T-helper 2 cell (primary cell): ENCODE results near the gene LOXHD1.

Source experiments
- DNase-seq, 5 experiments: peaks; one replicate each; pipeline versions ENCODE4 v3.0.0 to v3.0.0-alpha.2; 2012 to 2022
- total RNA-seq, 2 donors: gene quantifications; one replicate each; lab custom pipeline; 2026; lab: John Stamatoyannopoulos, UW

LOXHD1 gene
- 0 to 0.13 reads per million in 2 donors for total RNA-seq

- no peak for DNase-seq
These were observed at the start of gene LOXHD1 for GRCh38 chr18:46657115-46657955. LOXHD1 (minus strand) TSS chr18:46657220; CDS start chr18:46657033, 187 bp downstream.

- no peak for DNase-seq
These were observed 48.5 kb upstream of the LOXHD1 start for GRCh38 chr18:46705521-46705920.

GRCh38 chr18:46704816-46705215, 47.8 kb upstream of the LOXHD1 start:
- no peak for DNase-seq

- no peak for DNase-seq
These were observed 47.2 kb upstream of the LOXHD1 start for GRCh38 chr18:46704189-46704588.

GRCh38 chr18:46702471-46702870, 45.5 kb upstream of the LOXHD1 start:
- no peak for DNase-seq

GRCh38 chr18:46700066-46700824, 43.2 kb upstream of the LOXHD1 start:
- DNase-seq: no peak

GRCh38 chr18:46696702-46697101, 39.7 kb upstream of the LOXHD1 start:
- no peak for DNase-seq

GRCh38 chr18:46696268-46696667, 39.2 kb upstream of the LOXHD1 start:
- no peak for DNase-seq

GRCh38 chr18:46693996-46694395, 37.0 kb upstream of the LOXHD1 start:
- DNase-seq: no peak

- no peak for DNase-seq
These were observed 32.0 kb upstream of the LOXHD1 start for GRCh38 chr18:46688853-46689525.

- DNase-seq: no peak
These were observed 29.2 kb upstream of the LOXHD1 start for GRCh38 chr18:46686186-46686585.

- DNase-seq: no peak
These were observed 26.2 kb upstream of the LOXHD1 start for GRCh38 chr18:46683252-46683651.

- DNase-seq: no peak
These were observed 24.0 kb upstream of the LOXHD1 start for GRCh38 chr18:46680784-46681695.

- DNase-seq: no peak
These were observed 23.0 kb upstream of the LOXHD1 start for GRCh38 chr18:46679846-46680598.

GRCh38 chr18:46678785-46679399, 21.9 kb upstream of the LOXHD1 start:
- no peak for DNase-seq

- DNase-seq: no peak
These were observed 21.0 kb upstream of the LOXHD1 start for GRCh38 chr18:46678041-46678440.

- DNase-seq: no peak
These were observed 20.6 kb upstream of the LOXHD1 start for GRCh38 chr18:46677611-46678010.

GRCh38 chr18:46676182-46676835, 19.3 kb upstream of the LOXHD1 start:
- DNase-seq: no peak

- no peak for DNase-seq
These were observed 18.1 kb upstream of the LOXHD1 start for GRCh38 chr18:46675112-46675511.
